Measurements from ENCODE around the gene SKP1. TPM values are rescaled to one million over a fixed set of nuclear protein-coding genes. Genes with fewer than 3 reads are reported as not detected.

Gene SKP1
- total RNA-seq, 3 donors from 2014 or later (not counting 1 experiment from before 2014, with no cell fraction given): 301 to 338 (median 315) TPM

DNA sequence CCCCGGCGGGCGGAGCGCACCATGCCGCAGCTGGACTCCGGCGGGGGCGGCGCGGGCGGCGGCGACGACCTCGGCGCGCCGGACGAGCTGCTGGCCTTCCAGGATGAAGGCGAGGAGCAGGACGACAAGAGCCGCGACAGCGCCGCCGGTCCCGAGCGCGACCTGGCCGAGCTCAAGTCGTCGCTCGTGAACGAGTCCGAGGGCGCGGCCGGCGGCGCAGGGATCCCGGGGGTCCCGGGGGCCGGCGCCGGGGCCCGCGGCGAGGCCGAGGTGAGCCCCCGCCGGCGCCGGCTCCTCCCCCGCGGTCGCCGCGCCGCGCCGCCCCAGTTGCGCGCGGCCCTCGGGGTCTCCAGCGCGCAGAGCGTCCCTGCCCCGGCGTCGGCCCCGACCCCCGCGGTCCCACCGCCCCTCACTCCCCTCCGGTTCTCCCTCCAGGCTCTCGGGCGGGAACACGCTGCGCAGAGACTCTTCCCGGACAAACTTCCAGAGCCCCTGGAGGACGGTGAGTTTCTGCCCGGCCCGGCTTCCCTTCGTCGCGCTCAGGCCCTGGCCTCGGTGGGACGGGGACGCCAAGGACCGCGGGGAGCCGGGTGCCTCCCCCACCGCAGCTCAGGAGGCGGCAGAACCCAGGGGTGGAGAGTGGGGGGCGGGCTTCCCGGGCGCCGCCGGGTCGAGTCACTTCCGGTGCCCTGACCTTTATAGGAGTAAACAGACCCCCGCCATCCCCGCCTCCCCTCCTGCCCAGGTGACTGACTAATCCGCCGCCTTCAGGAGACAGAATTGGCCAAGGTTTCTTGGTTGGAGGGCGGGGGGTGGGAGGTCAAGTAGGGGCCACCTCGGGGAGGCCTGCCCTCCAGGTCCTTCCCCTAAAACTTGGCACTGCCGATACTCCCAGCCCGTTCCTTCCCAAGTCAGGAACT lies 61.6 kb downstream of the SKP1 start:
- Mint-ChIP-seq H3K27me3 (ENCODE audit: low read depth in 2 of 2) (peaks cover 0 to 4% of the 10 kb centered on the region in 2 donors), H3K4me3 (peak overlapping the region; percentile 70), H3K4me1 (peaks cover 38 to 60% of the 10 kb centered on the region in 2 donors), H3K27ac (peak overlapping the region; percentile 49 to 65), H3K9me3 (no peaks in the 10 kb centered on the region), H3K36me3 (no peaks in the 10 kb centered on the region)
- ATAC-seq: peak; percentile 36 to 38 (median 38)
- Histone ChIP-seq H3K36me3 (ENCODE audit: control insufficient read depth, insufficient read depth, low read length) (peaks cover 13% of the 10 kb centered on the region), H3K9me3 (ENCODE audit: control insufficient read depth, insufficient read depth, low read length) (no peaks in the 10 kb centered on the region), H3K27me3 (ENCODE audit: control insufficient read depth, insufficient read depth, low read length) (no peaks in the 10 kb centered on the region), H3K4me3 (ENCODE audit: low read length) (peak overlapping the region; percentile 60), H3K4me1 (ENCODE audit: control insufficient read depth, insufficient read depth, low read length) (peaks cover 76% of the 10 kb centered on the region), H3K27ac (ENCODE audit: low read length) (peak overlapping the region; percentile 76)
- intact Hi-C loops (cut with micrococcal nuclease): loop anchor here (2.0 kb wide), 2 partner anchors 14 to 18 kb away; no protein-coding TSS in a partner anchor
- 1% methylated on average over 99 of the region's 110 CpGs for WGBS (ENCODE audit: insufficient coverage)
- DNase-seq: peak; percentile 62 to 78
- TF ChIP-seq, protein P1, sequence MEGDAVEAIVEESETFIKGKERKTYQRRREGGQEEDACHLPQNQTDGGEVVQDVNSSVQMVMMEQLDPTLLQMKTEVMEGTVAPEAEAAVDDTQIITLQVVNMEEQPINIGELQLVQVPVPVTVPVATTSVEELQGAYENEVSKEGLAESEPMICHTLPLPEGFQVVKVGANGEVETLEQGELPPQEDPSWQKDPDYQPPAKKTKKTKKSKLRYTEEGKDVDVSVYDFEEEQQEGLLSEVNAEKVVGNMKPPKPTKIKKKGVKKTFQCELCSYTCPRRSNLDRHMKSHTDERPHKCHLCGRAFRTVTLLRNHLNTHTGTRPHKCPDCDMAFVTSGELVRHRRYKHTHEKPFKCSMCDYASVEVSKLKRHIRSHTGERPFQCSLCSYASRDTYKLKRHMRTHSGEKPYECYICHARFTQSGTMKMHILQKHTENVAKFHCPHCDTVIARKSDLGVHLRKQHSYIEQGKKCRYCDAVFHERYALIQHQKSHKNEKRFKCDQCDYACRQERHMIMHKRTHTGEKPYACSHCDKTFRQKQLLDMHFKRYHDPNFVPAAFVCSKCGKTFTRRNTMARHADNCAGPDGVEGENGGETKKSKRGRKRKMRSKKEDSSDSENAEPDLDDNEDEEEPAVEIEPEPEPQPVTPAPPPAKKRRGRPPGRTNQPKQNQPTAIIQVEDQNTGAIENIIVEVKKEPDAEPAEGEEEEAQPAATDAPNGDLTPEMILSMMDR (IDR thresholded peaks at IDR 0.05): no peak

DNA sequence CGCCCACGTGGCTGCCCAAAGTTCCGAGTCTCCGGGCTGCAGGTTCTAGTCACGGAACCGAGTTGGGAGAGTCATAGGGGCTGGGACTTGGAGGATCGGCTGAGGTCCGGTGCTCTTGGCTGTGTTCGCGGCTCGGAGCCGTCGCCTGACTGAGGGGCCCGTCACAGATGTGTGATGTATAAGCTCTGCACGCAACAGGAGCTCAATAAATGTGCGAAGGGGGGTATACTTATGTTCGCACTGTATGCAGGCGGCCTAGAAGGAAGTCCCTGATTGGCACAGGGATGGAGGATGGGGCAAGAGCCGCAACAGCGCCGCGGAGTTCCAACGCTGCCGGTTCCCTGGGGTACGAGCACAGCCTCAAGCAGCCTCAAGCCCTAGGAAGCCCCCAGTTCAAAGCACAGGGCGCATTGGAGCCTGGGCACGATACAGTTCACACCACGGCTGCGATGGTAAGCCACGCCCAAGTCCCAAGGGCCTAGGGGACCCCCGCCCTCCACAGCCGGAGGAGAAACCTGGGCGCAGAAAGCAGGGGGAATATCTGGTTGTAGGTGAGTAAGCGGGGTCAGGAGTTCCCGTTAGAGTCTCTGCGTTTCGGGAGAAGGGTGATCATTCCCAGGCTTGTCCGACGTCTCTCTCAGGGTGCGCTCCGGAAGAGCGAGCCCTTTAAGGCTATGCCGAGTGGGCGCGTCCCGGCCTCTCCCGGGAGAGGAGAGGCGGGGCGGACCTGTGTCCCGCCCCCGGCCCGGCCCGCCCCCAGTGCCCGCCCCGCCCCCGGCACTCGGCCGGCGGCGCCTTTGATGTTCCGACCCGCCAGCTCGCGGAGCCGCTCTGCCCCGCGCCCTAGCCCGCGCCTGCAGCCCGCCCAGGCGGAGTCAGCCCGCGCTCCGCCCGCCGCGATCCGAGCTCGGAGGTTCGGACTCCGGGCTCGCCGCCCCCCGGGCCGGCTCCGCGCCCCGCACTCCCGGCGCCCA lies 62.6 kb downstream of the SKP1 start, which contains the start of gene TCF7:
TSS of gene TCF7 (plus strand) at position 780 of the 974 bp plus-strand sequence. CDS start 226 bp downstream, outside the sequence.
- intact Hi-C loops (cut with micrococcal nuclease): loop anchor here (2.0 kb wide), 2 partner anchors 13 to 19 kb away; no protein-coding TSS in a partner anchor
- H3K9me3 ChIP-seq (ENCODE audit: control insufficient read depth, insufficient read depth, low read length): no peaks in the 10 kb centered on the region
- Mint-ChIP-seq H3K4me1 (peaks cover 31 to 51% of the 10 kb centered on the region in 2 donors), H3K36me3 (no peaks in the 10 kb centered on the region), H3K27me3 (ENCODE audit: low read depth in 2 of 2) (peaks cover 0 to 4% of the 10 kb centered on the region in 2 donors), H3K27ac (peak within 1 kb of the TSS; percentile 87 to 91), H3K4me3 (peak within 1 kb of the TSS; percentile 94), H3K9me3 (no peaks in the 10 kb centered on the region)
- H3K4me3 ChIP-seq (ENCODE audit: low read length): peak within 1 kb of the TSS; percentile 85
- TF ChIP-seq, protein P1 (IDR thresholded peaks at IDR 0.05): no peak
- 2% methylated on average over 90 of the region's 90 CpGs for WGBS (ENCODE audit: insufficient coverage)
- H3K4me1 ChIP-seq (ENCODE audit: control insufficient read depth, insufficient read depth, low read length): peaks cover 66% of the 10 kb centered on the region
- H3K27ac ChIP-seq (ENCODE audit: low read length): peak within 1 kb of the TSS; percentile 76
- peaks cover 5% of the 10 kb centered on the region for H3K36me3 ChIP-seq (ENCODE audit: control insufficient read depth, insufficient read depth, low read length)
- no peaks in the 10 kb centered on the region for H3K27me3 ChIP-seq (ENCODE audit: control insufficient read depth, insufficient read depth, low read length)
- peak; percentile 67 to 92 for DNase-seq
- ATAC-seq: peak; percentile 71 to 88 (median 83)

DNA sequence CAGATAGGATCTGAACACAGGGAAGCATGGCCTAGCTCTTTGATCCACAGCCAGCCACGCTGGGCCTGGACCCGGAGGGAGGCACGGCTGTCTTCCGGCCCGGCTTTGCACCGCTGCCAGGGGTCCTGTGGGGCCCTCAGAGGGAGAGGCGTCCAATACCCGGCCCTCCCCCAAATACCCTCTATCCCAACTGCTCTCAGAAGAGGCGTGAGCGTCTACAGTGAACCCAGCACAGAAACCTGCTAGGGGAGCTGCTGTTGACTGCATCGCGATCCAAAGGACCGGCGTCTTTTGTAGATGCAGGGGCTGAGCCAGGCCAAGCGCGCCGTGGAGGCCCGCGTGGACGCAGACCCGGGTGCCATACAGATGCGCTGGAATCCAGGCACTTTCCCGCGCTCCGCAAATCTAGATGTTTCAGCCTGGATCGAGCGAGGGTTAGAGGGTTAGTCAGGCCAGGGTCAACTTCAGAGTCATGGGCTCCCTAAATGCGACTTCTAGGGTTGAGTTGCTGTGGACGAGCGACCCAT lies 63.3 kb downstream of the SKP1 start:
- Mint-ChIP-seq H3K36me3 (no peaks in the 10 kb centered on the region), H3K4me1 (peaks cover 26 to 45% of the 10 kb centered on the region in 2 donors), H3K4me3 (peak overlapping the region; percentile 94), H3K27me3 (ENCODE audit: low read depth in 2 of 2) (peaks cover 0 to 4% of the 10 kb centered on the region in 2 donors), H3K27ac (peak overlapping the region; percentile 87 to 91), H3K9me3 (no peaks in the 10 kb centered on the region)
- H3K36me3 ChIP-seq (ENCODE audit: control insufficient read depth, insufficient read depth, low read length): peaks cover 5% of the 10 kb centered on the region
- peak overlapping the region; percentile 85 for H3K4me3 ChIP-seq (ENCODE audit: low read length)
- H3K4me1 ChIP-seq (ENCODE audit: control insufficient read depth, insufficient read depth, low read length): peaks cover 59% of the 10 kb centered on the region
- peak overlapping the region; percentile 71 for H3K27ac ChIP-seq (ENCODE audit: low read length)
- ATAC-seq: no peak
- peak in 1 of 2 donors; percentile 50 for DNase-seq
- H3K9me3 ChIP-seq (ENCODE audit: control insufficient read depth, insufficient read depth, low read length): no peaks in the 10 kb centered on the region
- TF ChIP-seq, protein P1 (IDR thresholded peaks at IDR 0.05): no peak
- 32% methylated on average over 30 of the region's 30 CpGs for WGBS (ENCODE audit: insufficient coverage)
- intact Hi-C loops (cut with micrococcal nuclease): no loop called here
- H3K27me3 ChIP-seq (ENCODE audit: control insufficient read depth, insufficient read depth, low read length): no peaks in the 10 kb centered on the region

All from natural killer cell (primary cell).